ENCODE results near the gene EGF.

EGF gene

DNA sequence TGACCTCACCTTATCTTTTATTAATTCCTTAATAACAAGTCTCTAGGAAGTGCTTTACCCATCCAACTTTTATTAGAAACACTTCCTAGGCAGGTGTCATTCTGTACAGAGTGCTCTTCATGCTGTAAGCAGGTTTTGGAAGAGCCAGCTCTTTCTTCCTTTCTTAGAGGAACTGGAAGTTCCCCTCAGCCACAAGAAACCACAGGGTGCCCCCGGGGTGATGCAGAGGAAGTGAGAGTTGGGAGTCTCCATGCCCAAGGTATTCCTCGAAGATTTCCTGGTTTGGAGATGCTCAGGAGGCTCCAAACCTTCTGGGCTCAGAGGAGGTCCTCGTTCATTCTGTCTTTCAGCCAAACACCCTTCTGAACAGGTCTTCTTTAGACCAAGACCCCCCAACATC lies 83.8 kb downstream of the EGF start:
- DNase-seq (ENCODE audit: low read depth in 2 of 2), result no peak

DNA sequence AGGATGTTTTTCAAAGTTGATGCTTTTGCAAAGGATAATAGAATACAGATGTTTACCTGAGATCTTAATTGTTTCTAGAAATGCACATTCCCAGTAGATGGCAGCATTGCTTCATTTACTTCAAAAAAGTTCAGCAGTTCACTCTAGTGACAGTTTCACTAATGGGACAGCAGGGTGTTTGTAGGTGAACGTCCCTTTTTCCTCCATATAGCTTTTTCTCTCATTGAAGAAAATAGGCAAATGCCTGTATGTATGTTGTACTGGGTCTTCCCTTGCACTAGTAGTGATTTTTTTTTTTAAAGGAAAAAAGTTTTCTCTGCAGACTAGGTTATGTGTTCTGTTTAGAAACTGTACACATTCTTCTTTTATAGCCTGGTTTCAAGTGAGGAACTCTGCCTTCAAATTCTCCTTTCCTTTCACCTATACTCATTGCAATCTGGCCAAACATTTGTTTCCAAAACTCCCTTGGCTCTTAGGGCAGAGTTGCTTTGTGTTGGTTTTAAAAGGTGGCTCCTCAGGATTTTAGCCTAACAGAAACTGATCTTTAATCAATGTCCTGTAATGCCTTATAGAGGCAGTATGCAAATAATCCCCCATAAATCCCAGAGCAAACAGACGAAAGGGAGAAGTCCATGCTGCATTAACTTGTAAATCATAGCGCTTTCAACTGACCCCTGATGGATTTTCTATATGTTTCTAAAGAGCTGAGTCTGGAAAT lies 86.3 kb downstream of the EGF start:
- no peak for DNase-seq (ENCODE audit: low read depth in 2 of 2)

DNA sequence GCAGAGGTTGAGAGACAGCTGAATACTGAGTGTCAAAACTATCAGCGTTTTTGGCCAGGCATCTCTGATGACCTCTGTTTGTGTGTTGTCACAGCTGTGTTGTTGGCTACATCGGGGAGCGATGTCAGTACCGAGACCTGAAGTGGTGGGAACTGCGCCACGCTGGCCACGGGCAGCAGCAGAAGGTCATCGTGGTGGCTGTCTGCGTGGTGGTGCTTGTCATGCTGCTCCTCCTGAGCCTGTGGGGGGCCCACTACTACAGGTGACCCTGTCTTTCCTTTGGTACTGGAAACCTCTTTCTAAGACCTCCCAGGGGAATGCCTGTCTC lies 86.9 kb downstream of the EGF start:
- no peak for DNase-seq (ENCODE audit: low read depth in 2 of 2)

- no peak for DNase-seq (ENCODE audit: low read depth in 2 of 2)
Observed at GRCh38 chr4:110002326-110002725, 89.6 kb downstream of the EGF start.

- DNase-seq (ENCODE audit: low read depth in 2 of 2), result no peak
Observed at GRCh38 chr4:110003401-110004187, 90.9 kb downstream of the EGF start.

- no peak for DNase-seq (ENCODE audit: low read depth in 2 of 2)
Observed at GRCh38 chr4:110004556-110004955, 91.9 kb downstream of the EGF start.

GRCh38 chr4:110005461-110006056 lies 92.9 kb downstream of the EGF start:
- DNase-seq (ENCODE audit: low read depth in 2 of 2), result no peak

DNA sequence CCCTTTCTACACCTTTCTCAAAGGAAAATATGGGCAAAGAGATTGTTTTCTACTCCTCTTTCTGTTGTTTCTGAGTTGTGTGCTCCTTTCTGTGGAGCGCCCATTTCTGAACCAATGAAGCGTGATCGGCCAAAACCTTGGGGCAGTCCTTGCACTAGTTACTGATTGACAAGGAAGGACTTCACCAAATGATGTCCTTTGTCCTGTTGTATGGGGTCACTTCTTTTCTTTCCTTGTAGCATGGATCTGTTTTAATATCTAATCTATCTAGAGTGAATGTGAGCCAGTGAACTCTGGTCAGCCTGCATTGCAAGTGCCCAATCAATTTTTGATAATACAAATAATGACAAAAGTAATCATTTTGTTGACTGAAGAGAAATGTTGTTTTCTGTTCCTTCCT lies 94.5 kb downstream of the EGF start:
- DNase-seq (ENCODE audit: low read depth in 2 of 2), result no peak

- DNase-seq (ENCODE audit: low read depth in 2 of 2), result no peak
Observed at GRCh38 chr4:110008540-110008939, 95.9 kb downstream of the EGF start.

- DNase-seq (ENCODE audit: low read depth in 2 of 2), result no peak
Observed at GRCh38 chr4:110009550-110009949, 96.9 kb downstream of the EGF start.

- no peak for DNase-seq (ENCODE audit: low read depth in 2 of 2)
Observed at GRCh38 chr4:110010797-110011196, 98.1 kb downstream of the EGF start.

- no peak for DNase-seq (ENCODE audit: low read depth in 2 of 2)
Observed at GRCh38 chr4:110012917-110013316, 100.2 kb downstream of the EGF start.

- no peak for DNase-seq (ENCODE audit: low read depth in 2 of 2)
Observed at GRCh38 chr4:110014233-110014632, 101.5 kb downstream of the EGF start.

DNA sequence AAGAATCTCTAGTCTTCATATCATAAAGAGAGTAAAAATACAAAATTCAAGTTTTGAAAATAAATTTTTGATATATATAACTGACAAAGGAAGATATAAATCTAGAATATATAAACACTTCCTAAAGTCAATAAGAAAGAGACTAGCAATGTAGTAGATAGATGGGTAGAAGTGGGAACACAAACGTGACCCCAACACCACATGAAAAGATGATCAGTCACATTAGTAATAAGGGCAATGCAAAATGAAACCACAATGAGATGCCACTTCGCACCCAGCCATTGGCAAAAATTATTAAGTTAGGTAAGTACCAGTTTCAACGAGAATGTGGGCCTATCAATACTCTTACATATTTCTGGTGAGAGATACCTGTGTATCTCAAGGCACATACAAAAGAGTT lies 106.5 kb downstream of the EGF start:
- DNase-seq (ENCODE audit: low read depth in 2 of 2), result no peak

GRCh38 chr4:110020139-110020538 lies 107.5 kb downstream of the EGF start:
- no peak for DNase-seq (ENCODE audit: low read depth in 2 of 2)

DNA sequence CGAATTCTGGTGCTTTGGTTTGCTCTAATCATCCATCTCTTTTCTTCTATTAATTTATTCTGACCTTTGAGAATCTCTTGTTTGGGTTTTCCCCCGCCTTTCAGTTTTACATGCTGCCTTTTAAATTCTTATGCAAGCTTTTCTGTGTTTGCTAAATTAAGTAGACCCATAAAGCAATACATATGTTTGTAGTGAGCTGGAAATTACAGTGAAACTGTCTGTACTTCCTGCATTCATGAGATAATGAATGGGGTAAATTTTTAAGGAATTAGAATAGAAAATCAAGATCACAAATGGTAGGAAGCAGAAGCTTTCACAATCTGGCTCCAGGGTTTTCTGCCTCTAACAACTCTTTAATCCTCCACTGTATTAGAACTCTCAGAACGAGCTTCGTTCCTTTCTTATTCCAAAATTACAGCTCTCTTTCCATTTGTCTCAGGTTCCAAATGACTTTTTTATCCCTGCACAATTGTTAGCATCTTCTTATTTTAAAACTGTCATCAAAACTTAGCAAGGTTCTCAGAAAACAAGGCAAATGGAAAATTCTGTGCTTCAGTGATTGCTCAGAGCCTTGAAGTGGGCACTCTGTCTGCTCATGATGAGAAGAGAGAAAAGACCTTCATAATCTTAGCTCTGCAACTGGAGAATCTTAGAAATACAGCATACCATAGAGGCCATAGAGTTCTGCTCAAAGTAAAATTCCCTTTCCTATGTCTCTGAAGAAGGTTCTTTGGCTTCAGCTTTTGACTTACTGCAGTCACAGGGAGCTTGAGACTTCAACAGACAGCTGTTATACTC lies 108.2 kb downstream of the EGF start:
- no peak for DNase-seq (ENCODE audit: low read depth in 2 of 2)

DNA sequence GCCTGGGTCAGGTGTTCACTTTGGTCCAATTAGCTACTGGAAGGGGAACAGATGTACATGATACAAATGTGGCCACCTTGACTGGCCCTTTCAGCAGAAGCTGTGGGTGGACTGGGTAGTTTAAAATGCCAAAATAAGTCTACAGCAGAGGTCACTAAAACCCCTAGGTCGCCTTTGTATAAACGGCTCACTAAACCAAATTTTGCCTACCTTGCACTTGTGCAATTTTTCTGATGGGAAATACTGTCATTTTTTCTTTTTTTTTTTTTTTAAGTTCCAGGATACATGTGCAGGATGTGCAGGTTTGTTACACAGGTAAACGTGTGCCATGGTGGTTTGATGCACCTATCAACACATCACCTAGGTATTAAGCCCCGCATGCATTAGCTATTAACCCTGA lies 109.8 kb downstream of the EGF start:
- DNase-seq (ENCODE audit: low read depth in 2 of 2), result no peak

- DNase-seq (ENCODE audit: low read depth in 2 of 2), result no peak
Observed at GRCh38 chr4:110025056-110025455, 112.4 kb downstream of the EGF start.

- no peak for DNase-seq (ENCODE audit: low read depth in 2 of 2)
Observed at GRCh38 chr4:110025718-110026117, 113.0 kb downstream of the EGF start.

DNA sequence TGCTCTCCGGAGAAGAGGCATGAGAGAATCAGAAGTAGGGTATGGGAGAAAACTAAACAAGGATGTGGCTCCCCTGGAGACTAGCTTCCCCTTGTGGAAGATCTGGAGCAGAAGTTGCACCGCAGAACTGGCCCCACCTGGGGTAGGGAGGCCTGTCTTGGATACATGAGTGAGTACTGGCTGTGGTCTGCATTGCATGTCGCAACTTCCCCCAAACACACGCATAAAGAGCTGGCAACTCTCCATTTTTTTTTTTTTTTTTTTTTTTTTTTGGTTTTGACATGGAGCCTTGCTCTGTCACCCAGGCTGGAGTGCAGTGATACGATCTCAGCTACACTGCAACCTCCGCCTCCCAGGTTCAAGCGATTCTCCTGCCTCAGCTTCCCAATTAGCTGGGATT lies 119.9 kb downstream of the EGF start:
- no peak for DNase-seq (ENCODE audit: low read depth in 2 of 2)

GRCh38 chr4:110033355-110034025 lies 120.8 kb downstream of the EGF start:
- DNase-seq (ENCODE audit: low read depth in 2 of 2), result no peak

GRCh38 chr4:110034026-110034393 lies 121.3 kb downstream of the EGF start:
- DNase-seq (ENCODE audit: low read depth in 2 of 2), result no peak

Data from stimulated activated CD8-positive, alpha-beta memory T cell treated with anti-CD3 and anti-CD28 coated beads, Interleukin-7, amount 100 ng/mL, for 1 hour (primary cell).